Stimulated activated naive CD8-positive, alpha-beta T cell treated with anti-CD3 and anti-CD28 coated beads, Interleukin-15, Interleukin-2, amounts not matched to agents 100 U/mL and 50 U/mL, for 24 hours (primary cell): ENCODE measurements around the gene TMC1.

Source experiments
- ATAC-seq: fragments of 150-1000 bp; cut with Tn5 transposase; one replicate; pipeline ENCODE4 v1.10.0; 2021
- DNase-seq: peaks from one replicate; pipeline ENCODE4 v3.0.0; 2021

TMC1 gene

GRCh38 chr9:72874344-72874743 lies 352.9 kb downstream of the TMC1 start:
- ATAC-seq = no peak
- no peak for DNase-seq

GRCh38 chr9:72875221-72875620 lies 353.8 kb downstream of the TMC1 start:
- DNase-seq = no peak
- ATAC-seq = no peak

DNA sequence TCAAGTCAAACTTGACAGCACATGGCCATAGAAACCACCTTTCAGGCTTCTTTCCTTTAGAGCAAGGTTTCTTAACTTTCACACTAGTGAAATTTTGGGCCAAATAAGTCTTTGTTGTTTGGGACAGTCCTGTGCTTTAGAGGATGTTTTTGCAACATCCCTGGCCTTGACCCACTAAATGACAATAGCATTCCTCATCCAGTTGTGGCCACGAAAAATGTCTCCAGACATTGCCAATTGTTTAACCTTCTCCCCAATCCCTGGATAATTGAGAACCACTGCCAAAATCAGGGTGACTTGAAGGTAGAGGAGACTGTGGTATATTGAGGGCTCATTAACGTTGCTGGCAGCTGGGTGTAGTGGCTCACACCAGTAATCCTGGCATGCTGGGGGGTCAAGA lies 359.4 kb downstream of the TMC1 start:
- ATAC-seq (no peak), DNase-seq (no peak)

DNA sequence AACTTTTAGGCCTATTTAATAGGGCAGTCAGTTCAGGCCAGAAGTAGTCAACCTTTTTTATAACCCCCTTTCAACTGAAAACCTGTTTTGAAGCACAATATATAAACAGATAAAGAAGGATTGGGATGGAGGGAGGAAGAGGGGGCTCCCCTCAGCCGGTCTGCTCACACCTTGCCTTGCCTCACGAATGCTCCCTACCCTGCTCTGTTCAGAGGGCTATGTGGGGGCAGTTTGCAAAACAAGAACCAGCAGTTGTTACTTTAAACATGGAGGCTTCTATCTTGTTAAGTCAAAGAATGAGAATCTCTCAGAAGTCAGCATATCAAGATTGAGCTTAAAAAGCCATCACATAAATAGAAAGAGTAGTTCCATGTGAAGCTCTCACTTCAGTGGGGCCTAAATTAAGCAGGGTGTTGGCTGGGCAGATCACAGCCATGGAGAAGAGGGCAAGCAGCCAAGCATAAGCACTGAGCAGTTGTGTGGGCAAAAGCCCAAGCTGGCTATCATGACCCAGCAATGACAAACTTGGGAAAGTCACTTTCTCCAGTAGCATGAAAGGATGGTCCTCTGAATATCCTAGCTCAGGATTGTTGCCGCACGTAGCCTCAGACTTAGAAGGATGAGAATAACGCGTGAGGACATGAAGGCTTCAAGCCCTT lies 360.8 kb downstream of the TMC1 start:
- DNase-seq = no peak
- no peak for ATAC-seq

GRCh38 chr9:72883875-72884274 lies 362.5 kb downstream of the TMC1 start:
- no peak for DNase-seq
- ATAC-seq = no peak

GRCh38 chr9:72884508-72884907 lies 363.1 kb downstream of the TMC1 start:
- no peak for ATAC-seq
- no peak for DNase-seq
